ENCODE data around the gene NPAS3.

Gene NPAS3

DNA sequence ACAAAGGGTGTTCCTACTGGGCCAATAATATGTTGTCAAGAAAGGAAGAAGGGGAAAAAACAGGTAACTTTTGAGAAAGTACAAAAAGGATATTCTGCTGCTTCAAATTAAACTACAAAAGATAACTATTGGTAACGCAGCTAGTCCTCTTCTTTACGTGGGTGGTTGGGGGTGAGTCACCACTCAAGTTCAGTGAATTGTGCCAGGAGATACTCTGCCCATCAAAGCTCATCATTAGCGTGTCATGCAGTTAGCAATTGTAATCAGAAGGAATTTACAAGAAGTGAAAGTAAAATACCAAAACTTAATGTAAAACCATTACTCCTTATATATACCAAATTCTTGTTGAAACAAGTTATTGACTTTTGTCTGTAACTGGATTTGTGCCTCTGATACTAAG is 342.0 kb downstream of the NPAS3 start:
- no peaks in the 10 kb centered on the region for H3K27me3 ChIP-seq (ENCODE audit: insufficient read depth, low read length, poor library complexity)
- H3K27ac ChIP-seq (ENCODE audit: low read length), result no peak overlapping the region
- no peaks in the 10 kb centered on the region for H3K9me3 ChIP-seq (ENCODE audit: insufficient read depth, low read length, severe bottlenecking)
- H3K36me3 ChIP-seq (ENCODE audit: insufficient read depth, low read length), result no peaks in the 10 kb centered on the region
- DNase-seq (no peak), ATAC-seq (ENCODE audit: insufficient read depth, low read depth) (no peak)
- no peaks in the 10 kb centered on the region for H3K4me1 ChIP-seq (ENCODE audit: insufficient read depth, low read length)
- no peak overlapping the region for H3K4me2 ChIP-seq (ENCODE audit: insufficient read depth, low read length)
- H3K79me2 ChIP-seq (ENCODE audit: insufficient read depth, low read length), result no peaks in the 10 kb centered on the region
- no peak overlapping the region for H2AFZ ChIP-seq (ENCODE audit: low read depth, low read length)
- H3K9ac ChIP-seq (ENCODE audit: low read depth, low read length), result no peak overlapping the region
- H4K20me1 ChIP-seq (ENCODE audit: insufficient read depth, low read length), result no peaks in the 10 kb centered on the region
- TF ChIP-seq, protein P1, sequence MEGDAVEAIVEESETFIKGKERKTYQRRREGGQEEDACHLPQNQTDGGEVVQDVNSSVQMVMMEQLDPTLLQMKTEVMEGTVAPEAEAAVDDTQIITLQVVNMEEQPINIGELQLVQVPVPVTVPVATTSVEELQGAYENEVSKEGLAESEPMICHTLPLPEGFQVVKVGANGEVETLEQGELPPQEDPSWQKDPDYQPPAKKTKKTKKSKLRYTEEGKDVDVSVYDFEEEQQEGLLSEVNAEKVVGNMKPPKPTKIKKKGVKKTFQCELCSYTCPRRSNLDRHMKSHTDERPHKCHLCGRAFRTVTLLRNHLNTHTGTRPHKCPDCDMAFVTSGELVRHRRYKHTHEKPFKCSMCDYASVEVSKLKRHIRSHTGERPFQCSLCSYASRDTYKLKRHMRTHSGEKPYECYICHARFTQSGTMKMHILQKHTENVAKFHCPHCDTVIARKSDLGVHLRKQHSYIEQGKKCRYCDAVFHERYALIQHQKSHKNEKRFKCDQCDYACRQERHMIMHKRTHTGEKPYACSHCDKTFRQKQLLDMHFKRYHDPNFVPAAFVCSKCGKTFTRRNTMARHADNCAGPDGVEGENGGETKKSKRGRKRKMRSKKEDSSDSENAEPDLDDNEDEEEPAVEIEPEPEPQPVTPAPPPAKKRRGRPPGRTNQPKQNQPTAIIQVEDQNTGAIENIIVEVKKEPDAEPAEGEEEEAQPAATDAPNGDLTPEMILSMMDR (IDR thresholded peaks at IDR 0.05; ENCODE audit: borderline replicate concordance, extremely low read depth, low read length, poor library complexity, severe bottlenecking), result no peak
- TF ChIP-seq EZH2 (IDR thresholded peaks at IDR 0.05; ENCODE audit: borderline replicate concordance, low read depth, low read length, severe bottlenecking), result no peak
- H3K4me3 ChIP-seq (ENCODE audit: low read depth in 1 of 2, low read length in 2 of 2), result no peak overlapping the region

DNA sequence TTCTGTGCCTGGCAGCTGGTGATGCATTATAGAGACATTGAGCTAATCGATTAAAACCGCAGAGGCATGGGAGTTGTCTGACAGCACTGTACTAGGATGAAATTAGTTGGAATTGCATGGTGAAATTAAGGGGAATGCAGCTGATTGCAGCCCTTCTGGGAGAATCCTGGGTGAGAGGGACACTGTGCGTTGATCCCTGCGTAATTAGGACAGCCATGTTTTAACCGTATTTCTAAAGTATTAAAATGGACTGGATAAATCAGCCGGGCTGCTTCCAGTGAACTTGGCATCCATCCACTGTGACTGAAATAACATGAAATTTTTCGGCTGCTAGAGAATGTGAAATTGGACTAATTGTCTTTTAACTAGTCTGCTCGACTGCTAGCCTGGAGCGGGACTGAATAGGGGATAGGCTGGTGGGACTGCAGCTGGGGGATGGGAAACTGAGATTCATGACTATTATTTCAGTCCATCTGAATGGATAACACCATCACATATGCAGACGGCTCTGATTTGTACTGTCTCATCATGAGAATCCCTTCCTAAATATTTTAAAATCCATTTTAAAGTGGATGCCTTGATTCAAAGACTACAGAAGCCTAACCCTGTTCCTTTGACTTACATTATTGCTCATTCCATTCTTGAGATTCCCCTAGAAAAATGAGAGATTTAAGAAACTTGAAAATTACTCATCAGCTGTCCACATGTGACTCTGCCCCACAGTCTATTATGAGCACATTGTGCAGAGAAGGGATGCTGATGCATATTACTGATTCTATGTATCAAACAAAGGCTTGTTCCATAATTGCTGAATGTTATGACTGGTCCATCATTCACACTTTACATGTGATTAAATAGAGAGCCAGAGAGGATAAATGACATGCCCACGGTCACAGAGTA is 343.9 kb downstream of the NPAS3 start:
- Histone ChIP-seq H3K9ac (ENCODE audit: low read depth, low read length) (no peak overlapping the region), H3K9me3 (ENCODE audit: insufficient read depth, low read length, severe bottlenecking) (no peaks in the 10 kb centered on the region), H3K4me2 (ENCODE audit: insufficient read depth, low read length) (no peak overlapping the region), H3K27me3 (ENCODE audit: insufficient read depth, low read length, poor library complexity) (no peaks in the 10 kb centered on the region), H3K79me2 (ENCODE audit: insufficient read depth, low read length) (no peaks in the 10 kb centered on the region), H3K27ac (ENCODE audit: low read length) (no peak overlapping the region), H2AFZ (ENCODE audit: low read depth, low read length) (no peak overlapping the region), H3K36me3 (ENCODE audit: insufficient read depth, low read length) (no peaks in the 10 kb centered on the region), H3K4me1 (ENCODE audit: insufficient read depth, low read length) (no peaks in the 10 kb centered on the region), H3K4me3 (ENCODE audit: low read depth in 1 of 2, low read length in 2 of 2) (no peak overlapping the region), H4K20me1 (ENCODE audit: insufficient read depth, low read length) (no peaks in the 10 kb centered on the region)
- DNase-seq (no peak), ATAC-seq (ENCODE audit: insufficient read depth, low read depth) (no peak)
- no peak for TF ChIP-seq EZH2 (IDR thresholded peaks at IDR 0.05; ENCODE audit: borderline replicate concordance, low read depth, low read length, severe bottlenecking)
- TF ChIP-seq, protein P1 (IDR thresholded peaks at IDR 0.05; ENCODE audit: borderline replicate concordance, extremely low read depth, low read length, poor library complexity, severe bottlenecking), result no peak

DNA sequence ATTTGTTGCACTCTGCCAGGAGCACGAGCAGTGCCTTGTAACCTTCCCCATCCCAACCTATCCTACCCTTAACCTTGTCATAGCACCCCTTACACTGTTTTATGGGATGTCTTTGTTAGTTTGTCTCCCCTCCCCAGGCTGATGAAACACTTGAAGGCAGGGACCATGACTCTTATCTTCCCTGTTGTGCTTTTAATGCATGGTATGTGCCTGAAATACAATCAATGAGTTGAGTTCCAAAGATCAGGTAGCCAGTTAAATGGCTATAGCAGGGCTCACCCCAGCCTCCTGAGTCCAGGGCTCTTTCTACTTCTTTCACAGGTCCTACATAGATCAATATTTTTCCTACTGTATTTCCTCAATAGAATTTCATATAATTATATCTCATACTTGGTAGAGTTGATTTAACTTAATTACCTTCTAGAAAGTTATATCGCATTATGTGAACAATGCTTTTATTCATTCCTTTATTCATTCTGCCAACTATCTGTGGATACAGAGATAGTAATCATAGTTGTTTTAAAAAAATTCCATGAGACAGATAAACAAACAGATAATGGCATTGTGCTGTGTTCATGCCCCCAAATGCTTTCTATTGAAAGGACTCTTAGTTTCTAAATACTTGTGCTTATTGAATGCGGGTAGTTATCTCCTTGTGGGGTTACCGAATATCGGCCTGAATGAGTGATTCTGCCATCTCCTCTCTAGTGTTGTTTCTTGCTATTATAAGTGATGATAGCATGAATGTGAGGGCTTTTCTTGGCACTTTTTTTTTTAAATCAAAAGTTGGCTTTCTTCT is 347.4 kb downstream of the NPAS3 start:
- Histone ChIP-seq H3K27ac (ENCODE audit: low read length) (no peak overlapping the region), H3K4me2 (ENCODE audit: insufficient read depth, low read length) (no peak overlapping the region), H3K36me3 (ENCODE audit: insufficient read depth, low read length) (no peaks in the 10 kb centered on the region), H4K20me1 (ENCODE audit: insufficient read depth, low read length) (no peaks in the 10 kb centered on the region), H3K4me3 (ENCODE audit: low read depth in 1 of 2, low read length in 2 of 2) (no peak overlapping the region), H3K27me3 (ENCODE audit: insufficient read depth, low read length, poor library complexity) (no peaks in the 10 kb centered on the region), H2AFZ (ENCODE audit: low read depth, low read length) (no peak overlapping the region), H3K9ac (ENCODE audit: low read depth, low read length) (no peak overlapping the region), H3K4me1 (ENCODE audit: insufficient read depth, low read length) (no peaks in the 10 kb centered on the region), H3K9me3 (ENCODE audit: insufficient read depth, low read length, severe bottlenecking) (no peaks in the 10 kb centered on the region), H3K79me2 (ENCODE audit: insufficient read depth, low read length) (no peaks in the 10 kb centered on the region)
- TF ChIP-seq EZH2 (IDR thresholded peaks at IDR 0.05; ENCODE audit: borderline replicate concordance, low read depth, low read length, severe bottlenecking), result no peak
- TF ChIP-seq, protein P1 (IDR thresholded peaks at IDR 0.05; ENCODE audit: borderline replicate concordance, extremely low read depth, low read length, poor library complexity, severe bottlenecking), result no peak
- DNase-seq (no peak), ATAC-seq (ENCODE audit: insufficient read depth, low read depth) (no peak)

Data from DND-41 (cell line).